C4-2B (cell line): ENCODE results near the gene STEEP1.

Experiments used
- H3K27ac ChIP-seq: fragments of 450-650 bp; 2 replicates; pipeline ENCODE4 v1.5.1; 2017
- CTCF ChIP-seq: fragments of 450-650 bp; conservative IDR thresholded peaks from 2 replicates; pipeline ENCODE4 v1.5.1; 2017; ENCODE audit warnings: mild to moderate bottlenecking
- ZFX ChIP-seq: fragments of 450-650 bp; IDR thresholded peaks from 2 replicates; pipeline ENCODE4 v1.6.1; 2017

The STEEP1 gene

GRCh38 chrX:119503484-119503861 lies 61.7 kb downstream of the STEEP1 start:
- H3K27ac ChIP-seq = peak overlapping the region; percentile 65
- TF ChIP-seq ZFX (no peak), CTCF (no peak)

GRCh38 chrX:119502727-119503483 lies 62.3 kb downstream of the STEEP1 start:
- H3K27ac ChIP-seq = peak overlapping the region; percentile 65
- TF ChIP-seq ZFX (no peak), CTCF (no peak)

GRCh38 chrX:119501511-119502148 lies 63.6 kb downstream of the STEEP1 start:
- peak overlapping the region; percentile 65 for H3K27ac ChIP-seq
- TF ChIP-seq CTCF = no peak
- TF ChIP-seq ZFX = peak; percentile 12; the same call in 1 of the 2 replicates

- TF ChIP-seq CTCF = no peak
- no peak for TF ChIP-seq ZFX
- no peak overlapping the region for H3K27ac ChIP-seq
Measured at GRCh38 chrX:119500061-119500800, 65.0 kb downstream of the STEEP1 start.

GRCh38 chrX:119497185-119497584 lies 68.0 kb downstream of the STEEP1 start:
- no peak overlapping the region for H3K27ac ChIP-seq
- no peak for TF ChIP-seq ZFX
- TF ChIP-seq CTCF = no peak

GRCh38 chrX:119495734-119496726 lies 69.2 kb downstream of the STEEP1 start:
- no peak for TF ChIP-seq ZFX
- TF ChIP-seq CTCF = no peak
- H3K27ac ChIP-seq = no peak overlapping the region; the same call in 1 of the 2 replicates

GRCh38 chrX:119493851-119494495 lies 71.2 kb downstream of the STEEP1 start:
- H3K27ac ChIP-seq = peak overlapping the region; percentile 31; the same call in 1 of the 2 replicates
